A673 (cell line): Measurements from ENCODE around the gene NCAN.

Experiments
- CTCF ChIP-seq: fragments of 300-800, 200-600 bp; sonication (generic); conservative IDR thresholded peaks from 2 replicates; pipeline ENCODE4 v1.5.1; 2017; ENCODE audit warnings: low read depth, mild to moderate bottlenecking, antibody characterized with exemption, low read length, moderate library complexity, mixed read lengths
- EZH2 ChIP-seq: fragments of 200-600 bp; sonication (generic); IDR thresholded peaks from 2 replicates; pipeline ENCODE4 v1.6.1; 2017; ENCODE audit warnings: borderline replicate concordance, low read depth, mild to moderate bottlenecking, mixed read lengths, antibody characterized with exemption, low read length; ENCODE audit not compliant: poor library complexity, severe bottlenecking

GRCh38 chr19:19274716-19275565 is 63.2 kb downstream of the NCAN start:
- TF ChIP-seq CTCF (no peak), EZH2 (no peak)
